Activated CD4-positive, CD25-positive, alpha-beta regulatory T cell treated with anti-CD3 and anti-CD28 coated beads, Interleukin-2, amount 50 U/mL, for 72 hours (primary cell): ENCODE measurements around the gene AP3B1.

ENCODE experiments used
- DNase-seq: peaks from one replicate; pipeline ENCODE4 v3.0.0; 2021

The AP3B1 gene

GRCh38 chr5:77958642-77959330 lies 335.7 kb downstream of the AP3B1 start:
- DNase-seq, result no peak

GRCh38 chr5:77957931-77958521 lies 336.5 kb downstream of the AP3B1 start:
- no peak for DNase-seq

GRCh38 chr5:77957516-77957915 lies 337.0 kb downstream of the AP3B1 start:
- no peak for DNase-seq

- DNase-seq, result no peak
Measured at GRCh38 chr5:77957081-77957480, 337.4 kb downstream of the AP3B1 start.

- no peak for DNase-seq
Measured at GRCh38 chr5:77955577-77955976, 338.9 kb downstream of the AP3B1 start.

GRCh38 chr5:77953374-77953773 lies 341.1 kb downstream of the AP3B1 start:
- DNase-seq, result no peak

- no peak for DNase-seq
Measured at GRCh38 chr5:77952636-77953212, 341.8 kb downstream of the AP3B1 start.
